ENCODE results near the gene TINAGL1. TPM values are rescaled to one million over a fixed set of nuclear protein-coding genes. Genes with fewer than 3 reads are reported as not detected.

The TINAGL1 gene
- total and polyA plus RNA-seq, 2 experiments from 2014 or later, result 46.2 to 64.4 TPM

- Histone ChIP-seq H4K20me1 (ENCODE audit: insufficient read depth, poor library complexity, severe bottlenecking) (no peaks in the 10 kb centered on the region), H2AFZ (no peak overlapping the region), H3K36me3 (replicated peaks; ENCODE audit: insufficient read depth, low read depth) (no peaks in the 10 kb centered on the region), H3K9me3 (ENCODE audit: low read depth) (no peaks in the 10 kb centered on the region), H3K4me1 (ENCODE audit: insufficient read depth) (no peaks in the 10 kb centered on the region), H3K79me2 (no peaks in the 10 kb centered on the region), H3K4me2 (no peak overlapping the region), H3K4me3 (no peak overlapping the region), H3K27ac (no peak overlapping the region), H3K27me3 (no peaks in the 10 kb centered on the region), H3K9me2 (replicated peaks; ENCODE audit: insufficient read depth) (no peaks in the 10 kb centered on the region)
- 86% methylated on average over 5 of the region's 5 CpGs for WGBS (ENCODE audit: low lambda C conversion rate, missing lambda C conversion rate)
- no peak for DNase-seq (ENCODE audit: low spot score)
- no peak for TF ChIP-seq EZH2 (IDR thresholded peaks at IDR 0.05; ENCODE audit: borderline replicate concordance)
- TF ChIP-seq, protein P1, sequence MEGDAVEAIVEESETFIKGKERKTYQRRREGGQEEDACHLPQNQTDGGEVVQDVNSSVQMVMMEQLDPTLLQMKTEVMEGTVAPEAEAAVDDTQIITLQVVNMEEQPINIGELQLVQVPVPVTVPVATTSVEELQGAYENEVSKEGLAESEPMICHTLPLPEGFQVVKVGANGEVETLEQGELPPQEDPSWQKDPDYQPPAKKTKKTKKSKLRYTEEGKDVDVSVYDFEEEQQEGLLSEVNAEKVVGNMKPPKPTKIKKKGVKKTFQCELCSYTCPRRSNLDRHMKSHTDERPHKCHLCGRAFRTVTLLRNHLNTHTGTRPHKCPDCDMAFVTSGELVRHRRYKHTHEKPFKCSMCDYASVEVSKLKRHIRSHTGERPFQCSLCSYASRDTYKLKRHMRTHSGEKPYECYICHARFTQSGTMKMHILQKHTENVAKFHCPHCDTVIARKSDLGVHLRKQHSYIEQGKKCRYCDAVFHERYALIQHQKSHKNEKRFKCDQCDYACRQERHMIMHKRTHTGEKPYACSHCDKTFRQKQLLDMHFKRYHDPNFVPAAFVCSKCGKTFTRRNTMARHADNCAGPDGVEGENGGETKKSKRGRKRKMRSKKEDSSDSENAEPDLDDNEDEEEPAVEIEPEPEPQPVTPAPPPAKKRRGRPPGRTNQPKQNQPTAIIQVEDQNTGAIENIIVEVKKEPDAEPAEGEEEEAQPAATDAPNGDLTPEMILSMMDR (IDR thresholded peaks at IDR 0.05; ENCODE audit: poor library complexity), result no peak
- TF ChIP-seq EZH2phosphoT487 (IDR thresholded peaks at IDR 0.05; ENCODE audit: low read depth, severe bottlenecking, unreplicated experiment), result no peak
Measured at GRCh38 chr1:31556481-31557006, 19.8 kb upstream of the TINAGL1 start.

DNA sequence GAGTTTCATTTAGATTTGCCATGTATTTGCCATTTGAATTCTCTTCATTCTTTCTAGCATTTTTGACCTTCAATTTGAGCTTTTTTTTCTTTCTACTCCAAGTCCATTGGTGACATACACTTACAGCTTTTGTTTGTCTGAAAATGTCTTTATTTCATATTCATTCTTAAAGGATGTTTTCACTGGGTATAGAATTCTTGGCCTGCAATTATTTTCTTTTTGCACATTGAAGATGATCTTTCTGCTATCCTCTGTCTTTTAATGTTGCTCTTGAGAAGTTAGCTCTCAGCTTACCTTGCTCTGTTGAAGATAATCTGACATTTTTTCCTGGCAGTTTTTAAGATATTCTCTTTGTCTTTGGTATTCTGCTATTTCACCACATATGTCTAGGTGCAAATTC is 16.6 kb upstream of the TINAGL1 start:
- no peak overlapping the region for H2AFZ ChIP-seq
- no peak overlapping the region for H3K4me2 ChIP-seq
- no peaks in the 10 kb centered on the region for H3K9me3 ChIP-seq (ENCODE audit: low read depth)
- no peak overlapping the region for H3K4me3 ChIP-seq
- TF ChIP-seq, protein P1 (IDR thresholded peaks at IDR 0.05; ENCODE audit: poor library complexity), result no peak
- TF ChIP-seq EZH2phosphoT487 (IDR thresholded peaks at IDR 0.05; ENCODE audit: low read depth, severe bottlenecking, unreplicated experiment) (no peak), EZH2 (IDR thresholded peaks at IDR 0.05; ENCODE audit: borderline replicate concordance) (no peak)
- no peaks in the 10 kb centered on the region for H4K20me1 ChIP-seq (ENCODE audit: insufficient read depth, poor library complexity, severe bottlenecking)
- no peak for DNase-seq (ENCODE audit: low spot score)
- no peaks in the 10 kb centered on the region for H3K36me3 ChIP-seq (replicated peaks; ENCODE audit: insufficient read depth, low read depth)
- no peaks in the 10 kb centered on the region for H3K9me2 ChIP-seq (replicated peaks; ENCODE audit: insufficient read depth)
- H3K4me1 ChIP-seq (ENCODE audit: insufficient read depth), result peaks cover 10% of the 10 kb centered on the region
- H3K79me2 ChIP-seq, result no peaks in the 10 kb centered on the region
- H3K27me3 ChIP-seq, result no peaks in the 10 kb centered on the region
- H3K27ac ChIP-seq, result no peak overlapping the region

- H3K9me3 ChIP-seq (ENCODE audit: low read depth), result no peaks in the 10 kb centered on the region
- DNase-seq (ENCODE audit: low spot score), result no peak
- no peaks in the 10 kb centered on the region for H3K79me2 ChIP-seq
- H3K27me3 ChIP-seq, result no peaks in the 10 kb centered on the region
- no peak overlapping the region for H3K4me2 ChIP-seq
- 89% methylated on average over 4 of the region's 4 CpGs for WGBS (ENCODE audit: low lambda C conversion rate, missing lambda C conversion rate)
- no peak overlapping the region for H3K4me3 ChIP-seq
- H3K9me2 ChIP-seq (replicated peaks; ENCODE audit: insufficient read depth), result no peaks in the 10 kb centered on the region
- H2AFZ ChIP-seq, result no peak overlapping the region
- TF ChIP-seq EZH2 (IDR thresholded peaks at IDR 0.05; ENCODE audit: borderline replicate concordance) (no peak), EZH2phosphoT487 (IDR thresholded peaks at IDR 0.05; ENCODE audit: low read depth, severe bottlenecking, unreplicated experiment) (no peak)
- TF ChIP-seq, protein P1 (IDR thresholded peaks at IDR 0.05; ENCODE audit: poor library complexity), result no peak
- H4K20me1 ChIP-seq (ENCODE audit: insufficient read depth, poor library complexity, severe bottlenecking), result no peaks in the 10 kb centered on the region
- H3K4me1 ChIP-seq (ENCODE audit: insufficient read depth), result peaks cover 10% of the 10 kb centered on the region
- no peaks in the 10 kb centered on the region for H3K36me3 ChIP-seq (replicated peaks; ENCODE audit: insufficient read depth, low read depth)
- H3K27ac ChIP-seq, result no peak overlapping the region
Measured at GRCh38 chr1:31560394-31560793, 15.9 kb upstream of the TINAGL1 start.
